ENCODE measurements around the gene LMO1.

Gene LMO1

DNA sequence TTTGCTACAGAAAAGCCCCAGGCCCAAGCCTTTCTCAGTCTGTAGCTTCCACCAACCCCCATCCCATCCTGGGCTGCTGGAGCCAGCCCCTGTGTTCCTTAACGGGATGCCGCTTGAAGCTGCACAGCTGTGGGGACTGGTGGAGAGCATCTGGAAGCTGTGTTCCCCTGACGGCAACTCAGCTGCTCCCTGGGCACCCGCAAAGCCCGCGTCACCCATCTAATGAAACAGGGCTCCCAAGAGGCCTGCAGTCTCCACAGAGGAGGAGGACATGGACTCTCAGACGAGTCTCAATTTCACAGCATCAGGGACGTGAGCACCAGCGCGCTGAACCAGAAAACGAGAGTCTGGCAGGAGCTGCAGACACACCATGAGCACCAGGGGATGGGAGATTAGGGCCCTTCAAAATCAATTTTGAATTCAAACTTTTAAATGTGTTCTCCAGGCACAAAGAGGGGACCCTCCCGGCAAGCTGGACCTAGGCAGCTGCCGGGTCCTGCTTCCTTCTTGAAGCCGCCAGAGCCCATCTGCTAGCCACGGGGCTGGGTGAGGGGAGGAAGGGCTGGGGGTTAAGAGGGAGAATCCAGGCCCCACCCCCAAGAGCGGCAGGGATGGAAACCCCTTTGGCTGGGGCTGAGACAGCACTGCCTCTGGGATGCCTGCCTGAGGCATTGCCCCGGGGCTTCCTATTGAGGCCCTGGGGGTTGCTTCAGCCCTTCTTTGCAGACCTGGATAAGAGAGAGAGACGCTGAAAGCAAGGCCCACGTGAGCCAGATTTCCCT, 21.0 kb downstream of the LMO1 start:
- no peak for DNase-seq

DNA sequence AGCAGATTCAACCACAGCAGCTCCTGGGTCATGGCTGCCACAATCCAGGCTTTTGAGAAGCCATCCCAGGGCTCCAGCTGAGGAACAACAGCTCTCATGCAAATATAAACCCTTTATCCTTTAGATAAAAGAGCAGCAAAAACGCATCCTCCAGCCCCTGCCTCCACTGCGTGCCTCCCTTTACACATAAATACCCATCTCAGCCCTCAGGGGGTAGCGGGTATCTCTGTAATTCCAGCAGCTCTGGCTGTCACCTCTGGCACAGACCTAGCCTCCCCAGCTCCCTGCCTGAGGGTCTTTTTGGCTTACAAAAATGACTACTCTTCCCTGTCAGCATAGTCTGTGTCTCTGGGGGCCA, 21.6 kb downstream of the LMO1 start:
- DNase-seq: no peak

DNA sequence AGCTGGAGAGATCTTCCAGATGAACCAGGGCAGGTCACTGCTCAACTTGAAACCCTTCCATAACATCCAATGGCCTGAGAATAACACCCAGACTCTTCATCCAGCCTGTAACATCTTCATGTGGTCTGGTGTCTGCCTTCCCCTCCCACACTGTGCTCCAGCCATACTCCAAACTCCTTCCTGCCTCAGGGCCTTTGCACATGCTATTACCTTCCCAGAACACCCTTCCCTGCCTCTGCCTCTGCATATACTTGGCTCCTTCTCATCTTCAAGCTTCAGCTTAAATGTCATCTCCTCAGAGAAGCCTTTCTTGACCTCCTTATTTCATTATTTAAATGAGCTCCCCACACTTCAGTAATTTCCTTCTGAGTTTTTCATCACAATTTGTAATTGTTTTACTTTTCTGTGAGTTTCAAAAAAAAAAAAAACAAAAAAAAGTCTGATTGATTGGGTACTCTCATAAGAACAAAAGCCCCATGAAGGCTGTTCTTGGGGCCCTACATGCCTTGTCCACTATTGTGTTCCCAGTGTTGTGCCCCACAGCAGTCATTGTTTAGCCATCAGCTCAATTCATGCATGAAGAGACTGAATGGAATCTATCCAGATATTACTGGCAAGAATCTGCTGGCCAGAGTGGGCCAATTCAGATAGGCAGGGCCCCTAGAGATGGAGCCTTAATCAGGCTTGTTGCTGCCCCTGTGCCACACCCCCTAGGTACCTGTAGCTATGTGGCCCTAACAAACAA, 22.1 kb downstream of the LMO1 start:
- no peak for DNase-seq

DNA sequence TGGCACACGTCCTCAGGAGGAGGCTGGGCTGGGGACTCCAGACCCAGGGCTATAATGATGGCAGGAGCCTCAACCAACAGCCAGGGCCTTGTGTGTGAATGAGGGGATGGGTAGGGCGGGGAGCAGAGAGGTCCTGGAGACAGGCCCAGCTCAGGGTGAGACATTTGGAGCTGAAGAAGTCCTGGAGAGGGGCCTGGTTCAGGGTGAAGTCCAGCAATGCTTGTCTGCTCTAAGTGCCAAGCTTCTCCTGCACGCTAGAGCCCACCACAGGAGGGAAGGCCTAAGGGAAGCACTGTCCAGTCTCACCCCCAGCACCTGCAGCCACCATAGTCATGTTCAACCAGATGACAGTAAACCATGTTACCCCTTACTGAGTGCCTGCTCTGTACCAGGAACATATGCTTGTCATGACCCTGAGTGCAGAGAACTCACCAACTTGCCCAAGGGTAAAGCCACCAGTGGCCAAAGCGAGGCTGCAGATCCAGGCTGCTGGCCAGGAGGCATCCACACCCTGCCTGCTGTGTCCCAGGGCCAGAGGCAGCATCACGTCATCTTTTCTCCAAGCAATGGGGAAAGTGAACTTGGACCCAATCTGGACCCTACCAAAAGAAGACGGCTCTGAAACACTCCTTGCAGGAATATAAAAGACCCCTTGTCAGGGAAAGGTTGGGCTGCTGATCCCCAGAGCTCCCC, 24.0 kb downstream of the LMO1 start:
- no peak for DNase-seq

DNA sequence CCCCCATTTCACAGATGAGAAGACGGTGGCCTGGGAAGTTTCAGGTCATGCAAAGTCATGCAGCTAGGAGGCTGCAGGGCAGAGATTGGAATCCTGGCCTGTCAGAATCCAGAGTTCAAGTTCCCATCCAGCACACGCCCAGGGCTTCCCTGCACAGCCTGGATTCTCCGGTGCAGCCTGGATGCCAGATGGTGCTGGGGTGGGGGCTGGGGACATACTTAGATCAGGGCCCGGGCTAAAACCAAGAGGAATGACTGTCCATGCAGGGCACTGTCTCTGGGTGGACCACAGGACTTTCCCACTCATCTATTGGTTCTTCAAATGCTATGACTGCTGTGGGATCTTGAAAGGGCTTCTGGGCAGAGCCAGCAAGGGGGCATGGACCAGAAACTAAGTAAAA, 24.6 kb downstream of the LMO1 start:
- DNase-seq: no peak

DNA sequence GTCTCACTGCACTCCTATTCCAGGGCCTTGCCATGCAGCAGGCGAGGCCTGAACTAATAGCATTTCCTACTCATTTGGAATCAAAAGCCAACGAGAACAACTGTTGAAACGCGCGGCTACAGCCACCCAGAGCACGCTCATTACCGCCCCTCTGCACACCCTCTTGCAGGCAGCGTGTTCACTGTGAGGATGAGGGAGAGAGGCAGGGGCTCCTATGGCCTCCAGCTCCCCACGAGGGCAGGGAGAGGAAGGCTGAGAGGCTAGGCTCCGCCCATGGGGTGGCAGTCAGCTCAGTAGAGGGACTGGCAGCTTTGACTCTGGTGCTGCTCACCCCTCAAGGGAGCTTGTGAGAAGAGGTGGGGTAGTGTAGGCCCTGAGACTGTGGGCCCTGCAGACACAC, 26.2 kb downstream of the LMO1 start:
- no peak for DNase-seq

DNA sequence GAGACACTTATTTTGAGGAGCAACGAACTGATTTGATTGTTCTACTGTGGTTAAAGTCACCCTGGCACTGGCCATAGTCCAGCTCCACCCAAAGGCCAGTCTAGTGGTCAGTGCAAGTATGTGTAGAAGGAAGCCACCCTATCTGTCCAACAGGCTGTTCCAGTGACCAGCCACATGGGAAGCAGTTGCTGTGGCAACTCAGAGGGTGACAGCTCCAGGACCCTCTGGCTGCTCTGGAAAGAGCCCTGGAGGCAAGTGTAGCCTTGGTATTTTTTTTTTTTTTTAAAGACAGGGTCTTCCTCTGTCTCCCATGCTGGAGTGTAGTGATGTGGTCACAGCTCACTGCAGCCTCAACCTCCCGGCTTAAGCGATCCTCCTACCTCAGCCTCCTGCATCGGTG, 27.8 kb downstream of the LMO1 start:
- DNase-seq: no peak

DNA sequence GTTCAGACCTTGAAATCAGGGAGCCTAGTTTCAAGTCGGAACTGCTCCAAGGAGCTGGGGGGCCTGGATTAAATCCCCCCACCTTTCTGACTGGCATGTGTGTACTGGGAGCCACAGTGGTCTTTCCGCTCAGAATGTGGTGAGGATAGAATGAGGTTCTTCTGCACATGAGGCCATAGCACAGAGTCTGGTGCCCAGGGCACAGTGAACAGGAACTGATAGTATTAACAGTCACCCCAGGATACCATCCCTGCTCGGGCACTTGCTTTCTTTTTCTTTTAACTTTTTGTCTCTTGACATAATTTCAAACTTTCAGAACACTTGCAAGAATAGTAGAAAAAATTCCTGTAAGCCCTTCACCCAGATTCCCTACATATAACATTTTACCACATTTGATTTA, 28.8 kb downstream of the LMO1 start:
- no peak for DNase-seq

DNA sequence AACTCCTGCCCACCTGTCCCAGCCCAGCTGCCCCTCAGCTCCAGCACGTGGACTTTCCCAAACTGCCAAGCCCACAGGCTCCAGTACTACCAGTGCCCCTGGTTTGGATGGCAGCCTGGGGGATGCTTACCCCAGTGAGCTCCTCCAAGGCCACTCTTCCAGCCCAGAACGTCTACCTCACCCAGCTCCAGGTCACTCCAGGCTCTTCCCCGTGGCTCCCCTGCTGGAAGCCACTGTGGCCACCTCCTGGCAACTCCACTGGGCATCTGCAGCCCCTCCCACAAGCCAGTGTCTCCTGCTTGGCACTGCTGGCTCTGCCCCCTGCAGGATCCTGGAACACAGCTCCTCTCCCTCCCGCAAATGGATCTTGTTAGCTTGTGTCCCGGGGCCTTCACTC, 29.3 kb downstream of the LMO1 start:
- DNase-seq: no peak

DNA sequence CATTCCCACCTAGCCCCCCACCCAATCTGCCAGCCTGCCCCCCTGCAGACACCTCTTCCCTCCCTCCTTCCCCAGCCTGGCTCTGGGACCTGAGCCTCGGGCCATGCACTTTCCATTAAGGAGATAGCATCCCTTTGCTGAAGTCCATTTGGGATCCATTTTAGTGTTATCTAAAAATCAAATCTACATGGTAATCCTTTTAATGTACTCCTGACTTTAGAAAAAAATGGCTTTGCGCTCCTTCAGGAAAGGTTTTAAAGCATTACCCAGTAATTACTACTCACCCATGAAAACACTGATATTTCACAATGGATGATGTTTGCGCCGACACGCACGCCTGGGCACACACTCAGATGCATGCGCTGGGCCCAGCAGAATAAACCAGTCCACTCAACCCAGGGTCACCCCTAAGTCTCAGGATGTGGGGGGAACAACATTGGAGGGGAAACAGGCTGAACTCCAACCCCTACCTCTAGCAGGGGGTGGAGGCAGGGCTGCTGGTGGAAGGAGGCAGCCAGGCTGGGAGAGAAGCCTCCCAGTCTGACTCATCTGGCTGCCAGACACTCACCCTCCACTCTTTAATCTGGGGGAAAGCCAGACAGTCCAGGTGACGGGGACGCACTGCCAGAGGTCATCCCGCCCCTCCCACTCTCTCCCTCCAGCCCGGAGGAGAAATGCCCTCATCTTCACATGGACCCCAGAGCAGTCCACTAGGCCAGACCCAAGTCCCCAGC, 29.8 kb downstream of the LMO1 start:
- no peak for DNase-seq

DNA sequence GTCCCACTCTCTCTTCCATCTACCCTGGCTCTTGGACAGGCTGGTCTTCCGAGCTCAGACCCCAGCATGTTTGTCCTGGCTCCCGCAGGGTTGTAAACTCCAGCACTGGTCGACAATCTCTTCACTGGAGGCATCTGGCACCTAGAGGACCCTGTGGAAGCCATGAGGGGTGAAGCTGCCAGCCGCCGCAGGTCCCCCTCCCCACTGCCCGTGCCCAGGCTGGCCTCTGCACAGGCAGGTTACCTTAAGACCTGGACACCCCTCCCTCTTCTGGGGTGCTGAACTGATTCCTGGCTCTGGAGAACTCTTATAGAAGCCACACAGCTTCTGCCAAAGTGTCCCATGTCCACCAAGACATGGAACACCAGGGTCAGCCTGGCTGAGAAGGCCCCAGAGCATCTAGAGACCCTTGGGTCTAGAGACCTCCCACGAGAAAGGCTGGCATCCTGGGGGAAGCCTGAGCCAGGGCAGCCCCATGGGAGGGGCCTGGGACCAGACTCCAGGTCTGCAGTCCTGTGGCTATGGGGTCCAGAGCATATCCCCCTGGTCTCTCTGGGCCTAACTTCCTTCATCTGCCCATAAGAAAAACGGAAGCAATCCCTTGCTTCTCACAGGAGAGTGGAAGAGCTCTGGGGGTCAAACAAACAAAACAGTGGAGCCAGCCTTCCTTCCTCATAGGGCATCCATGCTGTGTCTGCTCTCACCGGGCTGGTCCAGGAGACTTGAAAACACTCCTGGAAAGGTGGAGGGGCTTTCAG, 30.6 kb downstream of the LMO1 start:
- DNase-seq: no peak

DNA sequence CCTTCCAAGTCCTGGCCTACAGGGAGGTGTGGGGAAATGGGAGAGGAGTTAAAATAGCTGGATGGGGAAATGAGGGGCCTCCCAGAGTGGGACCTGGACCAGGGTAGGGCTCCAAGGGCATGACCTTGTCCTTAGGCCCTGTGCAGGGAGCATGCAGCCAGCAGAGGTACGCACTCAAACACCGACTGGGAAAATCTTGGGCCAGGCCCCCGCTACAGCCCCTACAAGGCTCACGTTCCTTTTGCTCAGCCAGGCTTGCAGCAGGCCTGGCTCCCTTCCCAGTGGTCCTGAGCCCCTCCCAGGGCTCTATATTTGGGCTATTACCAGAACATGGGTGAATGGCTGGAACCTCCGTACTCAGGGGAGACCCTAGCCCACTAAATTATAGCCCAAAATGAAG, 31.3 kb downstream of the LMO1 start:
- no peak for DNase-seq

DNA sequence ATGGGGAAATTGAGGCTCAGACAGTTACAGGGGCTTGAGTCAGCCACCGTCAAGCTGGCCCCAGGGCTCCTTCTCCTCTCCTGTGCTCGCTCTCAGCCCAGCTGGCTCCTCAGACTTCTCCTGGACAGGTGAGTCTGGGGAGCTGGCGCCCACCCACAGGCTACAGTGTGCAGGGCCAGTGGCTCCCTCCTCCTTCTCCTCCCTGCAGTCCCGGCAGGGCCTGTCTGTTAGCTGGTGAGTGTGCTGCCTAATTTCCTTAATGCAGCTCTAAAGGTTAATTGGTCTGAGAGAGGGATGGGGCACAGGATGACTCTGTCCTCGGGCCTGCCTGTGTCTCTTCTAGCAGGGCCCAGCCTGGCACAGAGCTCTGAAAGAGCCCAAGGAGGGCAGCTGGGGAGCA, 31.7 kb downstream of the LMO1 start:
- DNase-seq: no peak

DNA sequence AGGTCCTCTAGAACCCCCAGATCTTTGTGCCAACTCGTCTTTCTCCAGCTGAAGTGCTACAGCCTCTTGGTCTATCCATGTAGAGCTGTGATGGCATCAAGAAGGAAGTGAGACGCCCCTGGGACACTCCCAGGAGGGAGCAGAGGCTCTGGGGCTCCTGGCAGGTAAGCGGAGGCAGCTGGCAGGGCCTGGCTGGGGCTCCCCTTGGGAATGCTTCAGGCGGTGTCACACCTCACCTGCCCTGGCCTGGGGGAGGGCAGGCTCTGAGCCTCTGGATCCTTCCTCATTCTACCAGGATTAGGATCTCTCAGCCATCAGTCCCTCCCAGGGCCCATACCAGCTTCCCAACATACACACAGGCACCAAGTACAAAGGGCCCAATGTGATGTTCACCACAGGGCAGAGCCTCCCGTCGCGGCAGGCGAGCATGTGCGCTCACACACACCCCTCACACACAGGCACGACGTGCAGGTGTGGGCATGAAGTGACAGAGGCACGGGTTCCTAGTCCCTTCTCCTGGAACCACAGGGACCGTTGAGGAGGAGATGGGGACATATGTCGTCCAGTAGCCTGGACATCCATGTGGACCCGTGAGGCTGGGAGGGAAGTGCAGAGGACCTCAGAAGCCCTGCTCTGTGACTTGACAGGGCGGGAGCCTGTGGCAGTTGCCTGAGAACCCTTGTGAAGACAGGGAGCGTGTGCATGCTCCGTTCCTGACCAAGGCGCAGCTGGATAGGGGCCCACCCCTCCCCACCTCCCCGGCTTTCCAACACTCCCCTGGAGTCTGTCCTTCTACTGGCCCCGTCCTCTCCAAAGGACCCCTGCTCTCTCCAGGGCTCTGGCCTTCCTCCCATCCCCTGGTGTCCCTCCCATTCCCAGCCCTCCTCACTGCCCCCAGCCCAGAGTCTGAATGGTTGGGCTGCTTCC, 32.5 kb downstream of the LMO1 start:
- DNase-seq: no peak

DNA sequence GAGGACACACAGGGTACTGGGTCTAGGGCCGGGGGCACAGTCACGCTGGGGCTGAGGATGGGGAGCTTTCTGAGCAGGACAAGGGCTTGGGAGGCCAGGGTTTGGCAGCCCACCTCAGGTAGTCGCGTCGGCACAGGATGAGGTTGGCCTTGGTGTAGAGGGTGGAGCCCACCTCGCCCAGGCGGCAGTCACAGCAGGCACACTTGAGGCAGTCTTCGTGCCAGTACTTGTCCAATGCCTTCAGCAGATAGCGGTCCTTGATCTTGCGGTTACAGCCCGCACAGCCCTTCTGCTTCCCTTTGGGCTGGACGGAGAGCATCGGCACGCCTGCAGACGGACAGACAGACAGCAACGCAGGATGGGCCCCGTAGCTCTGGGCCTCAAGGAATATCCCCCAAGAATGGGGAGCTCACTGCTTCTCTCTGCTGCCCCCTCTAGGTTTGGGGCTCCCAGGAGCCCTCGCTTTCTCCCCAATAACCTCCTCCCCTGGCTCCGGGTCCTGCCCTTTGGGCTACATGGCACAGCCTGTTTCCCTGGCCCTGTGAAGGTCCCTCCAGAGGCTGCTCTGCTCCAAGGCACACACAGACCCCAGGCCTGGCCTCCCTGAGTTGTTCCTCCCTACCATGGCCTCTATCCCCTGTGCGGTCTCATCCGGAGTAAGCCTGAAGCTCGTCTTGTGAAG, 33.4 kb downstream of the LMO1 start:
- DNase-seq: no peak

DNA sequence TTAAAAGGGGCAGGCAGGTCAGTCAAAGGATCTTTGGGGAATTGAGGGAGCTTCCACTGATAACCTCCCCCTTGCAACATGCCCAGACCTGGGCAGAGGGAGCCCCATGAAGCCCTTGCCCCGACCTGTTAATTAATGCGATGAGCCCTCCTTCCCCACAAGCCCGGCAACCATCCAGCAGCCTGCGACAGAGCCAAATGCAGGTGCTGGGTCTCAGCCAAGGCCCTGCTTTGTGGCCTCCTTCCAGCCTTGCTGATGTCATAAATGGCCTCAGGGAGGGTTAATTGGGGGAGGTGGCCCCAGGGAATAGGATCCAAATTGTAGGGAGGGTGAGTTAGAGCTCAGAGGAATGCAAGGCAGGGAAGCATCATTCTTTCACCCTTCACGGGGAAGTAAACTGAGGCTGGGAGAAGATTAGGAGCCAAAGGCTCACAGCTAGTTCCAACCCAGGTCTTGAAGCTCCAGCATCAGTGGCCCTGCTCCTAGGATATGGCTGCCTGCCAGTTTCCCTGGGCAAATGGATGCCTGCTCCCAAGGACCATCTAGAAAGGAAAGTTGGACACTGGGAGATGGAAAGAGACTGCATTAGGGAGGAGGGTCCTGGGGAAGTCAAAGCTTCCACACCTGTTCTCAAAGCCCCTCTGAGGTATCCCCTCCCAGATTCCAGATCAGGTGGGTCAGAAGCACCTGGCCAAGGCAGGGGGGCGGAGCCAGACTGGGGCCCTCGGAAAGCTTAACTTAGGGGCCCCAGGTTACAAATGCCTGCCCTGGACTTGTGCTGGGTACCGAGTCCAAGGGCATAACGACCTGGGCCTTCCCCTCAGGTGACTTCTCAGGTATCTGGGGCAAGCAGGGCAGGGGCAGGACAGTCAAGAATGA, 34.1 kb downstream of the LMO1 start:
- no peak for DNase-seq

DNA sequence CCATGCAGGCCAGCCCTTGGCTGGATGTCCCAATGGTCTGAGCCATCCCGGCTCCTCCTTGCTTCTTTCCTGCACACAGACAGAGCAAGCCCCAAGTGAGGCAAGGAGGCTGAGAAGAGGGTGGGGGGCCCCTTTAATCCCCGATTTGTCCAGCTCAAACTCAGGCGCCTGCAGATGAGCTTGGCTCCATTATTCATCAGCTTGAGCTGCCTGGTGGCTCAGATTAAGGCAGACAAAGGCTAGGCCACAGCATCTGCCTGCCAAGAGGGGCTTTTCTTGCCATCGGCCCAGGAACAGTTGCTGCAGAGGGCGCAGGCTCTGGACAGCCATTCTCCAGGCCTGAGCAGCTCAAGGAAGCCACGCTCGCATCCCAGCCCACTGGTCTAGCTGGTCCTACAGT, 35.4 kb downstream of the LMO1 start:
- no peak for DNase-seq

DNA sequence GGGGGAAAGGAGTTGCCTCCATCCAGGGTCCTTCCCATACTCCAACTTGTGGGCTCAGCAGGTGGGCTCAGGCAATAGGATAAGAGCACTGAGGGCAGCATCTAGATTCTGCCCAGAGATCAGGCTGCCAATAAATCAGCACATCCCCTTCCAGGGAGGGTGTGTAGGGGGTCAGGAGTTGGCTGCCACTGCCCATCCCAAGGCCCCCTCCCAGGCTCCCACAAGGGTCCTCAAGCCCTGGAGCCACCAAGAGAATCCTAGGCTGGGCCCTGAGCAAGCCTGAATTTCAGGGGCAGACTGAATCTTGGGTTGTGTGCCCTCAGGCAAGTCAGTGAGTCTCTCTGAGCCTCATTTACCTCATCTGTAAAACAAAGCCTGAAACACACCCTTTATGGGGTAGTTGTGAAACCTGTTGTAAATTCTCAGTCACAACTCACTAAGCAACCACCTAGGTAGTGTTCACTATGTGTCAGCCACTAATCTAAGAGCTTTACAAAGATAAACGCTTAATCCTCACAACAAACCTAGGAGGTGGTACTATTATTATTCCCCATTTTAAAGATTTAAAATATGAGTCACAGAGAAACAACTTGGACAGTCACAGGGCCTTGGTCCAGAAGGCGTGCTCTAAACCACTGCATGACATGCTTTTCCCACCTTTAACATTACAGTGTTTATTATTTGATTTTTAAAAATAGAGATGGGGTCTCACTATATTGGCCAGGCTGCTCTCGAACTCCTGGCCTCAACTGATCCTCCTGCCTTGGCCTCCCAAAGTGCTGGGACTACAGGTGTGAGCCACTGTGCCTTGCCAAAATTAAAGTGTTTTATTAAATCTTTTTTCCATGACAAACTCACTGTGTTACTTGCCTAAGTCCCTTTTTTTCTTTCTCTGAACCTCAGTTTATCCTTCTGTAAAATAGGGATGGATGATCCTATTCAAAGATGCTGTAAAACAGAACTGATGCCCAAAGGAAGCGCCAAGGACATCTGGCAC, 36.2 kb downstream of the LMO1 start:
- no peak for DNase-seq

Measured in activated CD4-positive, CD25-positive, alpha-beta regulatory T cell treated with anti-CD3 and anti-CD28 coated beads, Interleukin-2, amount 50 U/mL, for 72 hours (primary cell).